Measurements from ENCODE around the gene CD207.

GRCh38 chr2:70828115-70828514, 7.5 kb downstream of the CD207 start:
- TF ChIP-seq CTCF (conservative IDR thresholded peaks at IDR 0.05) (no peak), EZH2 (IDR thresholded peaks at IDR 0.05; ENCODE audit: low read depth) (no peak)

Data from PC-9 (cell line).